ENCODE measurements around the gene SH2D5. TPM values are rescaled to one million over a fixed set of nuclear protein-coding genes. Genes with fewer than 3 reads are reported as not detected.
A peak's percentile ranks its signal among the peaks of the same experiment; 100 is the strongest.
"Not testable (repeated sequence)": the region's sequence is repeated elsewhere in the genome, so short reads cannot be mapped to it uniquely, and the experiment has no call there.

Gene SH2D5
- total and polyA plus RNA-seq, 3 experiments from 2014 or later = 0.13 to 0.24 TPM; not detected in 1

- Mint-ChIP-seq H3K9me3 (no peaks in the 10 kb centered on the region), H3K27me3 (peaks cover 6 to 10% of the 10 kb centered on the region in 2 donors), H3K4me1 (peaks cover 0 to 3% (median 2%) of the 10 kb centered on the region in 3 donors), H3K27ac (no peak overlapping the region), H3K4me3 (no peak overlapping the region), H3K36me3 (no peaks in the 10 kb centered on the region)
- H3K4me1 ChIP-seq (ENCODE audit: insufficient read depth, low read length) = no peaks in the 10 kb centered on the region
- H3K36me3 ChIP-seq (ENCODE audit: insufficient read depth, low read length) = no peaks in the 10 kb centered on the region
- H3K4me3 ChIP-seq (ENCODE audit: low read length) = no peak overlapping the region
- POLR2A ChIA-PET = no interaction called here
- no peaks in the 10 kb centered on the region for H3K9me3 ChIP-seq (ENCODE audit: low read length)
- CTCF ChIA-PET = no interaction called here
- no peak for DNase-seq
- no peaks in the 10 kb centered on the region for H3K27me3 ChIP-seq (ENCODE audit: insufficient read depth, low read length, poor library complexity, severe bottlenecking)
- no peak overlapping the region for H3K27ac ChIP-seq (ENCODE audit: low read depth, low read length)
Measured at GRCh38 chr1:20723159-20723536, 9.4 kb downstream of the SH2D5 start.

GRCh38 chr1:20721117-20722061, 11.1 kb downstream of the SH2D5 start:
- H3K36me3 ChIP-seq (ENCODE audit: insufficient read depth, low read length) = no peaks in the 10 kb centered on the region
- peak in 1 of 5 donors; percentile 43 for DNase-seq

GRCh38 chr1:20720631-20721091, 11.8 kb downstream of the SH2D5 start:
- Histone ChIP-seq H3K27ac (ENCODE audit: low read depth, low read length) (no peak overlapping the region), H3K36me3 (ENCODE audit: insufficient read depth, low read length) (no peaks in the 10 kb centered on the region), H3K4me3 (ENCODE audit: low read length) (no peak overlapping the region), H3K27me3 (ENCODE audit: insufficient read depth, low read length, poor library complexity, severe bottlenecking) (no peaks in the 10 kb centered on the region), H3K4me1 (ENCODE audit: insufficient read depth, low read length) (no peaks in the 10 kb centered on the region), H3K9me3 (ENCODE audit: low read length) (no peaks in the 10 kb centered on the region)
- Mint-ChIP-seq H3K4me3 (peak overlapping the region in 1 of 7 donors; percentile 58), H3K4me1 (peaks cover 0 to 15% (median 8%) of the 10 kb centered on the region in 3 donors), H3K9me3 (no peaks in the 10 kb centered on the region), H3K27ac (no peak overlapping the region), H3K36me3 (no peaks in the 10 kb centered on the region), H3K27me3 (peaks cover 17 to 21% of the 10 kb centered on the region in 2 donors)
- ChIA-PET CTCF (no interaction called here), POLR2A (no interaction called here)
- DNase-seq = peak in 1 of 5 donors; percentile 26

More at GRCh38 chr1:20721117-20722061, 11.1 kb downstream of the SH2D5 start:
- Mint-ChIP-seq H3K9me3 (no peaks in the 10 kb centered on the region), H3K4me3 (peak overlapping the region in 1 of 7 donors; percentile 58), H3K27me3 (peaks cover 13 to 18% of the 10 kb centered on the region in 2 donors), H3K4me1 (peaks cover 0 to 12% (median 5%) of the 10 kb centered on the region in 3 donors), H3K27ac (peak overlapping the region in 1 of 8 donors; percentile 65), H3K36me3 (no peaks in the 10 kb centered on the region)
- Histone ChIP-seq H3K4me1 (ENCODE audit: insufficient read depth, low read length) (no peaks in the 10 kb centered on the region), H3K27me3 (ENCODE audit: insufficient read depth, low read length, poor library complexity, severe bottlenecking) (no peaks in the 10 kb centered on the region), H3K9me3 (ENCODE audit: low read length) (no peaks in the 10 kb centered on the region), H3K27ac (ENCODE audit: low read depth, low read length) (no peak overlapping the region), H3K4me3 (ENCODE audit: low read length) (no peak overlapping the region)
- ChIA-PET POLR2A (no interaction called here), CTCF (interaction anchor here (1.3 kb wide), 1 partner anchor 25 kb away, joined by 4 read pairs; no protein-coding TSS in a partner anchor)

GRCh38 chr1:20719871-20720620, 12.5 kb downstream of the SH2D5 start:
- Histone ChIP-seq H3K27me3 (ENCODE audit: insufficient read depth, low read length, poor library complexity, severe bottlenecking) (no peaks in the 10 kb centered on the region), H3K9me3 (ENCODE audit: low read length) (no peaks in the 10 kb centered on the region), H3K27ac (ENCODE audit: low read depth, low read length) (no peak overlapping the region), H3K36me3 (ENCODE audit: insufficient read depth, low read length) (no peaks in the 10 kb centered on the region), H3K4me1 (ENCODE audit: insufficient read depth, low read length) (no peaks in the 10 kb centered on the region), H3K4me3 (ENCODE audit: low read length) (no peak overlapping the region)
- H3K4me3 Mint-ChIP-seq = peak overlapping the region in 2 of 7 donors; percentile 20 to 70
- H3K9me3 Mint-ChIP-seq = no peaks in the 10 kb centered on the region
- H3K4me1 Mint-ChIP-seq = peaks cover 0 to 15% (median 8%) of the 10 kb centered on the region in 3 donors
- POLR2A ChIA-PET = no interaction called here
- CTCF ChIA-PET = interaction anchor here (2.5 kb wide), 1 partner anchor 24 kb away, joined by 11 read pairs; no protein-coding TSS in a partner anchor
- H3K27ac Mint-ChIP-seq = peak overlapping the region in 2 of 8 donors; percentile 7 to 60
- peaks cover 21 to 23% of the 10 kb centered on the region in 2 donors for H3K27me3 Mint-ChIP-seq
- no peaks in the 10 kb centered on the region for H3K36me3 Mint-ChIP-seq
- peak in 1 of 5 donors; percentile 36 for DNase-seq

GRCh38 chr1:20719261-20719660, 13.2 kb downstream of the SH2D5 start:
- CTCF ChIA-PET = interaction anchor here (2.5 kb wide), 1 partner anchor 23 kb away, joined by 11 read pairs; no protein-coding TSS in a partner anchor
- DNase-seq = peak in 1 of 5 donors; percentile 3

GRCh38 chr1:20718343-20718882, 14.1 kb downstream of the SH2D5 start:
- Mint-ChIP-seq H3K27ac (peak overlapping the region in 5 of 8 donors; percentile 32 to 66 (median 60)), H3K27me3 (peaks cover 26 to 27% of the 10 kb centered on the region in 2 donors), H3K4me3 (peak overlapping the region; percentile 46 to 76 (median 68)), H3K4me1 (peaks cover 0 to 15% (median 8%) of the 10 kb centered on the region in 3 donors)
- H3K9me3 ChIP-seq (ENCODE audit: low read length); H3K36me3 ChIP-seq (ENCODE audit: insufficient read depth, low read length); H3K4me3 ChIP-seq (ENCODE audit: low read length); H3K27ac ChIP-seq (ENCODE audit: low read depth, low read length); H3K36me3 Mint-ChIP-seq; H3K9me3 Mint-ChIP-seq; POLR2A ChIA-PET; H3K4me1 ChIP-seq (ENCODE audit: insufficient read depth, low read length); H3K27me3 ChIP-seq (ENCODE audit: insufficient read depth, low read length, poor library complexity, severe bottlenecking): not testable (repeated sequence)
- DNase-seq = peak in 2 of 5 donors; percentile 6 to 19
- CTCF ChIA-PET = interaction anchor here (2.5 kb wide), 1 partner anchor 22 kb away, joined by 11 read pairs; no protein-coding TSS in a partner anchor

More at GRCh38 chr1:20719261-20719660, 13.2 kb downstream of the SH2D5 start:
- H3K36me3 Mint-ChIP-seq = no peaks in the 10 kb centered on the region
- peaks cover 24 to 26% of the 10 kb centered on the region in 2 donors for H3K27me3 Mint-ChIP-seq
- Histone ChIP-seq H3K36me3 (ENCODE audit: insufficient read depth, low read length) (no peaks in the 10 kb centered on the region), H3K4me1 (ENCODE audit: insufficient read depth, low read length) (no peaks in the 10 kb centered on the region), H3K27me3 (ENCODE audit: insufficient read depth, low read length, poor library complexity, severe bottlenecking) (no peaks in the 10 kb centered on the region), H3K9me3 (ENCODE audit: low read length) (no peaks in the 10 kb centered on the region), H3K4me3 (ENCODE audit: low read length) (no peak overlapping the region), H3K27ac (ENCODE audit: low read depth, low read length) (no peak overlapping the region)
- H3K4me3 Mint-ChIP-seq = peak overlapping the region in 4 of 7 donors; percentile 46 to 73 (median 66)
- no peak overlapping the region for H3K27ac Mint-ChIP-seq
- H3K4me1 Mint-ChIP-seq = peaks cover 0 to 15% (median 8%) of the 10 kb centered on the region in 3 donors
- H3K9me3 Mint-ChIP-seq = no peaks in the 10 kb centered on the region
- POLR2A ChIA-PET = no interaction called here

- H3K9me3 Mint-ChIP-seq = no peaks in the 10 kb centered on the region
- H3K4me1 Mint-ChIP-seq = peaks cover 0 to 15% (median 8%) of the 10 kb centered on the region in 3 donors
- ChIA-PET POLR2A (no interaction called here), CTCF (interaction anchor here (1.3 to 2.5 kb wide), 2 partner anchors 21 to 477 kb away, joined by 3 to 11 read pairs; no protein-coding TSS in a partner anchor)
- Histone ChIP-seq H3K4me1 (ENCODE audit: insufficient read depth, low read length) (no peaks in the 10 kb centered on the region), H3K9me3 (ENCODE audit: low read length) (no peaks in the 10 kb centered on the region), H3K36me3 (ENCODE audit: insufficient read depth, low read length) (no peaks in the 10 kb centered on the region), H3K27ac (ENCODE audit: low read depth, low read length) (no peak within 1 kb of the TSS), H3K27me3 (ENCODE audit: insufficient read depth, low read length, poor library complexity, severe bottlenecking) (no peaks in the 10 kb centered on the region), H3K4me3 (ENCODE audit: low read length) (peak within 1 kb of the TSS; percentile 26)
- peak; percentile 33 to 69 (median 67) for DNase-seq
- H3K27ac Mint-ChIP-seq = peak within 1 kb of the TSS in 5 of 8 donors; percentile 32 to 66 (median 60)
- peaks cover 26 to 30% of the 10 kb centered on the region in 2 donors for H3K27me3 Mint-ChIP-seq
- peak within 1 kb of the TSS; percentile 50 to 88 (median 73) for H3K4me3 Mint-ChIP-seq
- H3K36me3 Mint-ChIP-seq = no peaks in the 10 kb centered on the region
Measured at GRCh38 chr1:20717452-20718342, 14.8 kb downstream of the SH2D5 start, which contains the start of gene KIF17. KIF17 (minus strand) TSS chr1:20718007; CDS start chr1:20717706, 301 bp downstream.

Measured in CD8-positive, alpha-beta memory T cell (primary cell).